ENCODE results near the gene PPP2R2D. TPM values are rescaled to one million over a fixed set of nuclear protein-coding genes. Genes with fewer than 3 reads are reported as not detected.

Gene PPP2R2D
- total and polyA plus RNA-seq, 12 donors, result 26.8 to 46.5 (median 35.1) TPM

DNA sequence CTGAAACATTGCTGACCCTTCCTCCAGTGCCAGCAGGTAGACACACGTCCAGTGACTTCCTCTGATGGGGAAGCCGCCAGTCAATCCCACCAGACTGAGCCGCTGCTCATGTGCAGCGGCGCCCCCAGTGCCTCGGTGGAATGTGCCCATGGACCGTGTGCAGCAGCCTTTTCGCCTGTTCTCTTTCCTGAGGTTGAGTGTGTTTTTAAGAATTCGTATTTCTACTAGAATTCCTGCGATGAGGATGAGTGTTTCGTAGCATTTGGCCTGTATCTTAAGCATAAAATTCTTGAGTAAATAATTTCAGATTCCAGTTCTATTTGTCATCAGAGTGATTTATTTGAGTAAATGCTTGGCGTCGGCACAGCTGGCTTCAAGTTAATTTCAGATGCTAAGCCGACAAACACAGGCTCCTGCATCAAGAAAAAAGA lies 45.5 kb downstream of the PPP2R2D start:
- 87 to 91% methylated on average over 14 of the region's 14 CpGs for WGBS, 2 donors
- intact Hi-C loops (cut with DNase I), result no loop called here
- no peak for ATAC-seq
- TF ChIP-seq, protein P1, sequence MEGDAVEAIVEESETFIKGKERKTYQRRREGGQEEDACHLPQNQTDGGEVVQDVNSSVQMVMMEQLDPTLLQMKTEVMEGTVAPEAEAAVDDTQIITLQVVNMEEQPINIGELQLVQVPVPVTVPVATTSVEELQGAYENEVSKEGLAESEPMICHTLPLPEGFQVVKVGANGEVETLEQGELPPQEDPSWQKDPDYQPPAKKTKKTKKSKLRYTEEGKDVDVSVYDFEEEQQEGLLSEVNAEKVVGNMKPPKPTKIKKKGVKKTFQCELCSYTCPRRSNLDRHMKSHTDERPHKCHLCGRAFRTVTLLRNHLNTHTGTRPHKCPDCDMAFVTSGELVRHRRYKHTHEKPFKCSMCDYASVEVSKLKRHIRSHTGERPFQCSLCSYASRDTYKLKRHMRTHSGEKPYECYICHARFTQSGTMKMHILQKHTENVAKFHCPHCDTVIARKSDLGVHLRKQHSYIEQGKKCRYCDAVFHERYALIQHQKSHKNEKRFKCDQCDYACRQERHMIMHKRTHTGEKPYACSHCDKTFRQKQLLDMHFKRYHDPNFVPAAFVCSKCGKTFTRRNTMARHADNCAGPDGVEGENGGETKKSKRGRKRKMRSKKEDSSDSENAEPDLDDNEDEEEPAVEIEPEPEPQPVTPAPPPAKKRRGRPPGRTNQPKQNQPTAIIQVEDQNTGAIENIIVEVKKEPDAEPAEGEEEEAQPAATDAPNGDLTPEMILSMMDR (IDR thresholded peaks at IDR 0.05), result no peak
- no peak for DNase-seq
- Histone ChIP-seq H3K9me3 (no peaks in the 10 kb centered on the region), H3K4me3 (no peak overlapping the region), H3K4me1 (peaks cover 0 to 6% (median 0%) of the 10 kb centered on the region in 9 donors), H3K36me3 (peaks cover 0 to 99% (median 57%) of the 10 kb centered on the region in 9 donors), H3K27ac (no peak overlapping the region), H3K27me3 (no peaks in the 10 kb centered on the region)

DNA sequence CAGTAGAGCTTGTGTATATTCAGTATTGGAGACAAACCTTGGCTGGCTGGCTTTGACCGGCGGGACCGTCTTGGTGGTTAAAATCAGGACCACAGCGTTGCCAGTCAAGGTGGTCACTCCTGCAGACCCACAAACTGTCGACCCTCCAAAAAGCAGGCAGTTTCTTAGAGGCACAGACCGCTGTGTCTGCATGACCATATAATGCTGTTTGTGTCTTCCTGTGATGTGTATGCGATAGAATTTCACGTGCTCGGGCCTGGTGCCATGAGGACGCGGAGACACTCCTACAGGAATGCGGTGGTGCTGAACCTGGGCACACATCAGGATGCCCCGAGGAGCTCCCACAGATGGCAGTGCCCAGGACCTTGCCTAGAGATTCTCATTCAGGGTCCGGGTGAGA lies 46.1 kb downstream of the PPP2R2D start:
- Histone ChIP-seq H3K27me3 (no peaks in the 10 kb centered on the region), H3K9me3 (no peaks in the 10 kb centered on the region), H3K36me3 (peaks cover 0 to 98% (median 58%) of the 10 kb centered on the region in 9 donors), H3K4me3 (no peak overlapping the region), H3K4me1 (peaks cover 0 to 6% (median 0%) of the 10 kb centered on the region in 9 donors), H3K27ac (no peak overlapping the region)
- TF ChIP-seq, protein P1 (IDR thresholded peaks at IDR 0.05), result no peak
- WGBS, 2 donors, result 94 to 97% methylated on average over 14 of the region's 14 CpGs
- intact Hi-C loops (cut with DNase I), result no loop called here
- no peak for ATAC-seq
- DNase-seq, result no peak

DNA sequence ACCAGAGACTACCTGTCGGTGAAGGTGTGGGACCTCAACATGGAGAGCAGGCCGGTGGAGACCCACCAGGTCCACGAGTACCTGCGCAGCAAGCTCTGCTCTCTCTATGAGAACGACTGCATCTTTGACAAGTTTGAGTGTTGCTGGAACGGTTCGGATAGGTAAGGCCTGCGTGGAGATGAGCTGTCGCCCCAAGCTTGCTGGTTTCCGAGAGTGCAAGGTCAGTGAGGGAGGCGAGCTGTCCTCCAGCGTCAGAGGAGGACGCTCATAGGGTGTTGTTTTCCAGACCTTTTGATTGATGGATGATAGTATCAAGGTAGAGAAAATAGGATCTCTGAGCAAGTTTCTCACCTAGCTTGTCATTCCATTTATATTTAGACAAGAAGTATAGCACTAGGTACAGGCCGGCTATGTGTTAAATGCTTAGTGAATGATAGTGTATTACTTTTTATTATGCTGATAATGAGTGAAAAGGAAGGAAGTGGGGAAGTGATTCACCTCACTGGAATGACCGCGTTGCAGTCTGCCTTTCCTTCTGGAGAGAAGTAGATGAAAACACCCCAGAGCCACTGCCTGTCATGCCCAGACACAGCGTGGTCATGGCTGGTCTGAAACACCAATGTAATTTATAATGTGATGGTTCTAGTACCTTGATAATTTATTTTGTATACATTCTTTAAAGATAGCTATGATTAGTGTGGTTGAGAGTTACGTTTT lies 47.0 kb downstream of the PPP2R2D start:
- ATAC-seq (no peak), DNase-seq (no peak)
- H3K4me1 ChIP-seq, result peaks cover 0 to 6% (median 0%) of the 10 kb centered on the region in 9 donors
- H3K36me3 ChIP-seq, result peaks cover 0 to 89% (median 56%) of the 10 kb centered on the region in 9 donors
- 81 to 87% methylated on average over 18 of the region's 18 CpGs for WGBS, 2 donors
- intact Hi-C loops (cut with DNase I), result no loop called here
- no peak overlapping the region for H3K27ac ChIP-seq
- H3K4me3 ChIP-seq, result no peak overlapping the region
- H3K9me3 ChIP-seq, result no peaks in the 10 kb centered on the region
- H3K27me3 ChIP-seq, result no peaks in the 10 kb centered on the region
- TF ChIP-seq, protein P1 (IDR thresholded peaks at IDR 0.05), result no peak

DNA sequence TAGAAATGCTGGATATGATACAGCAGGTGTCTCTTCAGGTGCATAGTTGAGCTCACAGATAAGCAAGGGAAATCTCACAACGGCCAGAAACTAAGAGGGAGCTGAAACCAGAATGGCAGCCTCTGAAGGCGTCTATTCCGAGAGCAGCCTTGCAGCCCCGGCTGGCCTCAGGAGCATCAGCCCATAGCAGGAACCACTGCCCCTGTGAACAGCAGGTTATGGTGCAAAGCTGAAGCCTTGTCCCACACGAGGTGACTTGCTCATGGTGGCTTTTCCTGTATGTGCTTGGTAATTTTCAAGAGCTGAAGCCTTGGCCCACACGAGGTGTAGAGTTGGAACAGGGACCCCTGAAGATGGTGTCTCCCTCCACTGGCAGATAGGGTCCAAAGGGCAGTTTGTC lies 47.7 kb downstream of the PPP2R2D start:
- TF ChIP-seq, protein P1 (IDR thresholded peaks at IDR 0.05), result no peak
- DNase-seq (no peak), ATAC-seq (no peak)
- Histone ChIP-seq H3K4me3 (no peak overlapping the region), H3K36me3 (peaks cover 0 to 84% (median 56%) of the 10 kb centered on the region in 9 donors), H3K9me3 (no peaks in the 10 kb centered on the region), H3K27ac (no peak overlapping the region), H3K4me1 (peaks cover 0 to 6% (median 0%) of the 10 kb centered on the region in 9 donors), H3K27me3 (no peaks in the 10 kb centered on the region)
- intact Hi-C loops (cut with DNase I), result no loop called here
- 84 to 86% methylated on average over 6 of the region's 6 CpGs for WGBS, 2 donors
